Measurements from ENCODE around the gene PNPLA7. TPM values are rescaled to one million over a fixed set of nuclear protein-coding genes. Genes with fewer than 3 reads are reported as not detected.

Gene PNPLA7
- polyA plus RNA-seq, 4 donors: 2.9 to 8.8 (median 3.3) TPM

GRCh38 chr9:137444106-137444790 is 106.0 kb downstream of the PNPLA7 start:
- FAIRE-seq (no peak), DNase-seq (no peak)
- H3K36me3 ChIP-seq (ENCODE audit: control insufficient read depth in 3 of 3, insufficient read depth in 2 of 3, low read depth in 1 of 3, low read length in 3 of 3): peaks cover 0 to 17% (median 0%) of the 10 kb centered on the region in 3 donors
- no peak overlapping the region for H3K4me3 ChIP-seq (ENCODE audit: low read depth in 1 of 3, low read length in 3 of 3)
- no peaks in the 10 kb centered on the region for H3K9me3 ChIP-seq (ENCODE audit: control insufficient read depth in 2 of 2, insufficient read depth in 1 of 2, low read depth in 1 of 2, low read length in 1 of 2)
- peaks cover 0 to 5% (median 0%) of the 10 kb centered on the region in 3 donors for H3K27me3 ChIP-seq (ENCODE audit: control insufficient read depth in 3 of 3, insufficient read depth in 3 of 3, low read length in 3 of 3)
- H3K27ac ChIP-seq (ENCODE audit: low read depth in 1 of 3, low read length in 2 of 3): no peak overlapping the region
- WGBS, 3 donors: 84 to 87% (median 85%) methylated on average over 14 of the region's 14 CpGs
- peaks cover 0 to 18% (median 0%) of the 10 kb centered on the region in 3 donors for H3K4me1 ChIP-seq (ENCODE audit: control insufficient read depth in 3 of 3, insufficient read depth in 2 of 3, low read depth in 1 of 3, low read length in 2 of 3)

GRCh38 chr9:137441935-137442321 is 108.3 kb downstream of the PNPLA7 start:
- peak overlapping the region; percentile 5 to 37 (median 32) for H3K4me3 ChIP-seq (ENCODE audit: low read depth in 1 of 3, low read length in 3 of 3)
- WGBS, 3 donors: 14% methylated on average over 6 to 7 of the region's 7 CpGs
- H3K9me3 ChIP-seq (ENCODE audit: control insufficient read depth in 2 of 2, insufficient read depth in 1 of 2, low read depth in 1 of 2, low read length in 1 of 2): no peaks in the 10 kb centered on the region

GRCh38 chr9:137441289-137441934 is 108.8 kb downstream of the PNPLA7 start, which contains the start of gene ENTPD8:
Gene ENTPD8, minus strand, starts transcription at chr9:137441357. Its CDS starts 3,072 bp downstream, at chr9:137438285.
- no peaks in the 10 kb centered on the region for H3K36me3 ChIP-seq (ENCODE audit: control insufficient read depth in 3 of 3, insufficient read depth in 2 of 3, low read depth in 1 of 3, low read length in 3 of 3)
- DNase-seq (peak; percentile 90 to 96), FAIRE-seq (no peak)
- H3K4me3 ChIP-seq (ENCODE audit: low read depth in 1 of 3, low read length in 3 of 3): peak within 1 kb of the TSS; percentile 5 to 37 (median 35)
- H3K9me3 ChIP-seq (ENCODE audit: control insufficient read depth in 2 of 2, insufficient read depth in 1 of 2, low read depth in 1 of 2, low read length in 1 of 2): no peaks in the 10 kb centered on the region
- H3K27me3 ChIP-seq (ENCODE audit: control insufficient read depth in 3 of 3, insufficient read depth in 3 of 3, low read length in 3 of 3): peaks cover 0 to 5% (median 0%) of the 10 kb centered on the region in 3 donors
- H3K4me1 ChIP-seq (ENCODE audit: control insufficient read depth in 3 of 3, insufficient read depth in 2 of 3, low read depth in 1 of 3, low read length in 2 of 3): peaks cover 0 to 18% (median 0%) of the 10 kb centered on the region in 3 donors
- H3K27ac ChIP-seq (ENCODE audit: low read depth in 1 of 3, low read length in 2 of 3): peak within 1 kb of the TSS in 2 of 3 donors; percentile 45 to 71
- 1 to 2% (median 1%) methylated on average over 43 to 62 of the region's 62 CpGs for WGBS, 3 donors

More at GRCh38 chr9:137441935-137442321, 108.3 kb downstream of the PNPLA7 start:
- Histone ChIP-seq H3K27ac (ENCODE audit: low read depth in 1 of 3, low read length in 2 of 3) (peak overlapping the region in 1 of 3 donors; percentile 28), H3K27me3 (ENCODE audit: control insufficient read depth in 3 of 3, insufficient read depth in 3 of 3, low read length in 3 of 3) (peaks cover 0 to 5% (median 0%) of the 10 kb centered on the region in 3 donors), H3K4me1 (ENCODE audit: control insufficient read depth in 3 of 3, insufficient read depth in 2 of 3, low read depth in 1 of 3, low read length in 2 of 3) (peaks cover 0 to 18% (median 0%) of the 10 kb centered on the region in 3 donors), H3K36me3 (ENCODE audit: control insufficient read depth in 3 of 3, insufficient read depth in 2 of 3, low read depth in 1 of 3, low read length in 3 of 3) (no peaks in the 10 kb centered on the region)
- DNase-seq (no peak), FAIRE-seq (no peak)

- H3K4me1 ChIP-seq (ENCODE audit: control insufficient read depth in 3 of 3, insufficient read depth in 2 of 3, low read depth in 1 of 3, low read length in 2 of 3): peaks cover 0 to 5% (median 0%) of the 10 kb centered on the region in 3 donors
- H3K27me3 ChIP-seq (ENCODE audit: control insufficient read depth in 3 of 3, insufficient read depth in 3 of 3, low read length in 3 of 3): no peaks in the 10 kb centered on the region
- H3K4me3 ChIP-seq (ENCODE audit: low read depth in 1 of 3, low read length in 3 of 3): peak overlapping the region in 1 of 3 donors; percentile 4
- no peaks in the 10 kb centered on the region for H3K9me3 ChIP-seq (ENCODE audit: control insufficient read depth in 2 of 2, insufficient read depth in 1 of 2, low read depth in 1 of 2, low read length in 1 of 2)
- DNase-seq (no peak), FAIRE-seq (no peak)
- peaks cover 0 to 13% (median 0%) of the 10 kb centered on the region in 3 donors for H3K36me3 ChIP-seq (ENCODE audit: control insufficient read depth in 3 of 3, insufficient read depth in 2 of 3, low read depth in 1 of 3, low read length in 3 of 3)
- H3K27ac ChIP-seq (ENCODE audit: low read depth in 1 of 3, low read length in 2 of 3): no peak overlapping the region
- WGBS, 3 donors: 21 to 64% (median 44%) methylated on average over 18 of the region's 18 CpGs
These were observed 111.0 kb downstream of the PNPLA7 start for GRCh38 chr9:137439158-137439714.

GRCh38 chr9:137438591-137439157 is 111.5 kb downstream of the PNPLA7 start:
- 34 to 78% (median 44%) methylated on average over 18 to 22 of the region's 22 CpGs for WGBS, 3 donors
- no peak for FAIRE-seq
- DNase-seq: no peak
- Histone ChIP-seq H3K9me3 (ENCODE audit: control insufficient read depth in 2 of 2, insufficient read depth in 1 of 2, low read depth in 1 of 2, low read length in 1 of 2) (no peaks in the 10 kb centered on the region), H3K27ac (ENCODE audit: low read depth in 1 of 3, low read length in 2 of 3) (no peak overlapping the region), H3K4me1 (ENCODE audit: control insufficient read depth in 3 of 3, insufficient read depth in 2 of 3, low read depth in 1 of 3, low read length in 2 of 3) (peaks cover 0 to 5% (median 0%) of the 10 kb centered on the region in 3 donors), H3K36me3 (ENCODE audit: control insufficient read depth in 3 of 3, insufficient read depth in 2 of 3, low read depth in 1 of 3, low read length in 3 of 3) (peaks cover 0 to 19% (median 0%) of the 10 kb centered on the region in 3 donors), H3K4me3 (ENCODE audit: low read depth in 1 of 3, low read length in 3 of 3) (peak overlapping the region in 1 of 3 donors; percentile 4), H3K27me3 (ENCODE audit: control insufficient read depth in 3 of 3, insufficient read depth in 3 of 3, low read length in 3 of 3) (no peaks in the 10 kb centered on the region)

GRCh38 chr9:137437691-137438590 is 112.3 kb downstream of the PNPLA7 start:
- Histone ChIP-seq H3K4me1 (ENCODE audit: control insufficient read depth in 3 of 3, insufficient read depth in 2 of 3, low read depth in 1 of 3, low read length in 2 of 3) (peaks cover 0 to 5% (median 0%) of the 10 kb centered on the region in 3 donors), H3K27ac (ENCODE audit: low read depth in 1 of 3, low read length in 2 of 3) (peak overlapping the region in 1 of 3 donors; percentile 9), H3K4me3 (ENCODE audit: low read depth in 1 of 3, low read length in 3 of 3) (peak overlapping the region in 1 of 3 donors; percentile 13), H3K36me3 (ENCODE audit: control insufficient read depth in 3 of 3, insufficient read depth in 2 of 3, low read depth in 1 of 3, low read length in 3 of 3) (peaks cover 0 to 24% (median 0%) of the 10 kb centered on the region in 3 donors), H3K9me3 (ENCODE audit: control insufficient read depth in 2 of 2, insufficient read depth in 1 of 2, low read depth in 1 of 2, low read length in 1 of 2) (no peaks in the 10 kb centered on the region), H3K27me3 (ENCODE audit: control insufficient read depth in 3 of 3, insufficient read depth in 3 of 3, low read length in 3 of 3) (no peaks in the 10 kb centered on the region)
- FAIRE-seq (no peak), DNase-seq (peak in 1 of 2 donors; percentile 36)
- 27 to 76% (median 43%) methylated on average over 38 to 40 of the region's 40 CpGs for WGBS, 3 donors

- H3K27ac ChIP-seq (ENCODE audit: low read depth in 1 of 3, low read length in 2 of 3): peak overlapping the region in 1 of 3 donors; percentile 47
- H3K4me1 ChIP-seq (ENCODE audit: control insufficient read depth in 3 of 3, insufficient read depth in 2 of 3, low read depth in 1 of 3, low read length in 2 of 3): peaks cover 0 to 1% (median 0%) of the 10 kb centered on the region in 3 donors
- no peaks in the 10 kb centered on the region for H3K27me3 ChIP-seq (ENCODE audit: control insufficient read depth in 3 of 3, insufficient read depth in 3 of 3, low read length in 3 of 3)
- H3K4me3 ChIP-seq (ENCODE audit: low read depth in 1 of 3, low read length in 3 of 3): peak overlapping the region in 1 of 3 donors; percentile 20
- peak in 1 of 2 donors; percentile 63 for DNase-seq
- no peak for FAIRE-seq
- no peaks in the 10 kb centered on the region for H3K9me3 ChIP-seq (ENCODE audit: control insufficient read depth in 2 of 2, insufficient read depth in 1 of 2, low read depth in 1 of 2, low read length in 1 of 2)
- H3K36me3 ChIP-seq (ENCODE audit: control insufficient read depth in 3 of 3, insufficient read depth in 2 of 3, low read depth in 1 of 3, low read length in 3 of 3): peaks cover 0 to 25% (median 0%) of the 10 kb centered on the region in 3 donors
- WGBS, 3 donors: 20 to 70% (median 43%) methylated on average over 23 to 24 of the region's 24 CpGs
These were observed 113.2 kb downstream of the PNPLA7 start for GRCh38 chr9:137436761-137437600.
